Subcutaneous adipose tissue (tissue), 4 donors: ENCODE measurements around the gene MSI2. TPM values are rescaled to one million over a fixed set of nuclear protein-coding genes. Genes with fewer than 3 reads are reported as not detected.

ENCODE experiments used
- total RNA-seq, 4 donors: library from RNA; depleted of rRNA; stranded (reverse); fragments of >200 nt; gene quantifications; one replicate each; pipeline ENCODE4 v1.1.0, GENCODE V29; 2016
- TF ChIP-seq, protein P1 (sequence below): fragments of 450-650 bp; IDR thresholded peaks from one replicate; pipeline ENCODE4 v1.5.1; 2016; ENCODE audit warnings: low read depth, mild to moderate bottlenecking, control low read depth, antibody characterized with exemption, moderate library complexity

The MSI2 gene
- total RNA-seq, 4 donors from 2014 or later, result 9.5 to 12.9 (median 10.9) TPM

DNA sequence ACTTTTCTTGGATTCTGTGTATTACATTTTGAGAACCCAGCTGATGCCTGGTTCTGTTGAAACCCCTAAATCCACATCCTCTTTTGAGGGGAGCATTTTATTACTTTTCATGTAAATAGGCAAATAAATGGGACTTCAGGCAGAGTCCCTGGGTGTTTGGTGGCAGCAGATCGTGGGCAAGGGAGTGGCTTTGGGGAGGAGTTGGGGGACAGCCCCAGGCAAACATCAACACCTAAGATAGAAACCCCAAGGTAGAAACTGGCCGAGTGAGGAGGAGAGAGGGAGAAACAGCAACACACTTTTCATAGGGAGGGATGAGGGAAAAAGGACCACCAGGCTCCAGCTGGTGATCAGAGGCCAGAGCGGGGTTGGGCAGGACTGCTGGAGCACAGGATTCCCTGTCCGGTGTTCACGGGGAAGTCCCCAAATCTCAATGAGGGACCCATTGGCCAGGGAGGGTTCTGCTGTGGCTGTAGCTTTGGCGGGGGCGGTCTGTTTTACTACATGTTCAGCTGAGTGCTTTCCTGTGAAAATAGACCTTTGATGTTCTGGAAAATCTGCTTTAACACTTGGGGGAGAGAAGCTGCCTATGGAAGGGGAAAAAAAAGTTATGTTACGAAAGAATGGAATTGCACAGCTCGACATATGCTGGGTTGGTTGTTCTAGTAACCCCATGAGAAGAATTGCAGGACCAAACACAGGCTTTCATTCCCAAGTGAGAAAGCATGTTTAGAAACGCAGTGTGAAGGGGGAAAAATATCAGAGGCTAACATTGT is 46.6 kb downstream of the MSI2 start:
- TF ChIP-seq, protein P1, sequence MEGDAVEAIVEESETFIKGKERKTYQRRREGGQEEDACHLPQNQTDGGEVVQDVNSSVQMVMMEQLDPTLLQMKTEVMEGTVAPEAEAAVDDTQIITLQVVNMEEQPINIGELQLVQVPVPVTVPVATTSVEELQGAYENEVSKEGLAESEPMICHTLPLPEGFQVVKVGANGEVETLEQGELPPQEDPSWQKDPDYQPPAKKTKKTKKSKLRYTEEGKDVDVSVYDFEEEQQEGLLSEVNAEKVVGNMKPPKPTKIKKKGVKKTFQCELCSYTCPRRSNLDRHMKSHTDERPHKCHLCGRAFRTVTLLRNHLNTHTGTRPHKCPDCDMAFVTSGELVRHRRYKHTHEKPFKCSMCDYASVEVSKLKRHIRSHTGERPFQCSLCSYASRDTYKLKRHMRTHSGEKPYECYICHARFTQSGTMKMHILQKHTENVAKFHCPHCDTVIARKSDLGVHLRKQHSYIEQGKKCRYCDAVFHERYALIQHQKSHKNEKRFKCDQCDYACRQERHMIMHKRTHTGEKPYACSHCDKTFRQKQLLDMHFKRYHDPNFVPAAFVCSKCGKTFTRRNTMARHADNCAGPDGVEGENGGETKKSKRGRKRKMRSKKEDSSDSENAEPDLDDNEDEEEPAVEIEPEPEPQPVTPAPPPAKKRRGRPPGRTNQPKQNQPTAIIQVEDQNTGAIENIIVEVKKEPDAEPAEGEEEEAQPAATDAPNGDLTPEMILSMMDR, result no peak

DNA sequence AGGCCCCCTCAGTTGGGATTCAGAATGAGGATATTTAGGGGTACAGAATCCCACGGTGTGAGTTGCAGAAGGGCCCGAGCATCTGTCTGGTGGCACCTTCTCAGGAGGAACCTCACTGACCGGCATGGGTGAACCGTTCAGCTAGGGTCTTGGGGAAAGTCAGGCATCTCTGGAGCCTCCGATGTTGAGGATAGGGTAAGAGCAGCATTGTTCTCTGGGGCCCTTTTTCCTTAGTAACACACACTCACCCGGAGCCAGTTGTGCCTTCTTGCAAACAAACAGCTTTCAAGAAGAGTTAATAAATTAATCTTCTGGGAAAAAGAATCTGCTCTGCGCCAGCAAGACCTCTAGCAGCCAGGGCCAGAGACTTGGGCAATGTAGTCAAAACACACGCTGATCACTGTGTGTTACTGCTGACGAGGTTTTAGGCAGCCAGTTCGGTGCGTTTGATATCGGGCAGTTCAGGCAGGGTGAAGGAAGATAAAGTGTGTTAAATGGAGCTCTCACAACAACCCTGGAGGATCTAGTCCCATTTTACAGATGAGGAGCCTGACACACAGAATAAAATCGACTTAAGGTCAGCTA is 48.9 kb downstream of the MSI2 start:
- TF ChIP-seq, protein P1, result no peak

DNA sequence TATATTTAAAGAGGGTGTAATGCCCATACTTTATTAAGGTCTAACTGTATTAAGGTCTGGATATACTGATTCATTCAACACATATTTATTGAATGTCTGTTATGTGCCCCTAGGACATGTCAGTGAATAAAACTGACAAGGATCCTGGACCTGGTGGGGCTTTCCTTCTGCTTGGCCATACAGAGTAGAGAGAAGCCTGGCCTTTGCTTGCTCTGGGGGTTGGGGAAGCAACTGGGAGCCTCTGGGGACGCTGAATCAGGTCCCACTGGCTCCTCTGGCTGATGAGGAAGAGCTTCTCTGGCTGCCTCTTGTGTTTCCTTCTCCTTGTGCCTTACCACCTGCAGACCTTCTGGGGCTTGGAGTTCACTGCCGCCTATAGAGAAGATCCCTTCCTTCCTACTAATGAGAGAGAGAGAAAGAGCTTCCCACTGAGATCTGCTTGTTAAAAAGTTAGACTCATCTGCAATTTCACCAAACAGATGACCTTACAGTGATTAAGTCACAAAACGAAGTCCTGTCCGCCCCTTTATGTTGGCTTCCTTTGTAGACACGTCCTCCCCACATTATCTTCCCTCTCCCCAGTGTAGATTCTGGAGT is 49.7 kb downstream of the MSI2 start:
- TF ChIP-seq, protein P1, result no peak

DNA sequence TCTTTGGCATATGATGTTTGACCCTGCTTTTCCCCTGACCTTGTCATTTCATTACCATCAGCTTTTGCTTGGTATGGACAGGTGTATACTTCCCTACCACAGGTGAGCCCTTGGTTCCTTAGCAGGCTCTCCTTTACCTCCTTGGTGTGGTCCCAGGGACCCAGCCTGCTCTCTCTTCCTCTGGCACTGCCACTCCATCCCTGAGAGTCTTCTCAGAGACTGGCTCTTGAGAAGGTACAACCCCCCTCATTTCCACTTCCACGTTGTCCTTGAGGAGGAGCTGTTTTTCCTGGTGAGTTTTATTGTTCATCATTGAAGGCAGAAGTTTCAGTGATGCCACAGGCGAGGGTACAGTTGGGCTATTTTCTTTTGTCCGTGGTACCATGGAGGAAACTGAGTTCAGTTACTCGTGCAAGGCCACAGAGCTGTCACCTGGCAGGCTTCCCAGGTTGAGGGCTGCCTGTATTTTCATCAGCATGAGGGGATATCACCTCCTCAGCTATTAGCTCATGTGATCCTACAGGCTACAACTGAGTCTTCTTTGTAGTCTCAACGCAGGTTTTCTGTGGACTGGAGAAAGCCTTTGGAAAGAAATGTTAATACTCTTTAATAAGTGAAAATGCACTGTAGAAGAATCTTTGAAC is 52.3 kb downstream of the MSI2 start:
- TF ChIP-seq, protein P1, result no peak

DNA sequence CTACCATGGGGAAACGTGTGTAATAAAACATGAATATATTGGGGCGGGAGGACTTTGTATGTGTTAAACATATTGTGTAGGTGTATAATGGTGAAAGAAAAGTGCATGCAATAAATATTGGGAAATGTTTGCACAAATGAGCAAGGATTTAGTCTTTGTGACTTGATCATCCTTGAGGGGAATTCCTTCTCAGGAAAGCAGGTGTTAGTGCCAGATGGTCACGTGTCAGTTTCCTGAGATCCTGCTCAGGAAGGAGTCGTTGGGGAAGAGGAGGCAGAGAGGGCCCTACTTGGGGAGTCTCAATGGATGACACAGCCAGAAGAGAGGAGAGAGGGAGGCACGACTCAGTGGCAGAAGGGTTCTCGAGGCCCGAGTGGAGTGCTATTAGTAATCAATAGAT is 53.2 kb downstream of the MSI2 start:
- TF ChIP-seq, protein P1, result no peak

DNA sequence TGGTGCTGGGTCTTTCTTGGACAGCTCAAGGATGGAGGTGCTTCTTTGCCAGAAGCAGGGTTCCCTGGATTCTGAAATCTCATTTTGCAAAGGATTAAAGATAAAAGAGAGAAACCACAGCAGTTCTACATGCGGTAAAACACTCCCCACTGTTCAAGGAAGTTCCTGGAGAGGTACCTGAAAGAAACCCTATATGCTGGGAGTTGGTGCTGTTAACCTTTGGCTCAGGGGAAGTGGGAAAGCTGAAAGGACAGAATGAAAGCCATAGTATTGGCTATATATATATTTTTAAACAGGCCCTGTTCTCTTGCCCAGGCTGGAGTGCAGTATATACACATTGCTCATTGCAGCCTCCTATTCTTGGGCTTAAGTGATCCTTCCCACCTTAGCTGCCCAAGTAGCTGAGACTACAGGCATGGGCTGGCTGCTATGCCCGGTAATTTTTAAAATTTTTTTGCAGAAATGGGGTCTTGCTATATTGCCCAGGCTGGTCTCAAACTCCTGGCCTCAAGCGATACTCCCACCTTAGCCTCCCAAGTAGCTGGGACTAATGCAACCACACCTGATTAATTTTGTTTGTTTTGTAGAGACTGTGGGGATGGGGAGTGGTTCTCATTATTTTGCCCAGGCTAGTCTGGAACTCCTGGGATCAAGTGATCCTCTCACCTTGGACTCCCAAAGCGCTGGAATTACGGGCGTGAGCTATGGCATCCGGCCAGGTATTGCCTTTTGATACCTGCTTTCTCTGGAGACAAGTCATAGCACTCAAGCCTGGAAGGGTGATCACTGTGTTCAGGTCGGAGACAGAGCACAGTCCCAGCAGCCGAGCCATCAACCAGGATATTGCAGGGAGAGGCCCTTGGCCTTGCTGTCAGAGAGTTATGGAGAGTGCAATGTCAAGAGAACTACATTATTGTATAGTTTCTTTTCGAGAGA is 55.2 kb downstream of the MSI2 start:
- TF ChIP-seq, protein P1, result no peak
